Right lobe of liver (tissue), 4 donors: ENCODE measurements around the gene MTCH1.

Experiments
- POLR2A ChIP-seq: fragments of 450-650 bp; IDR thresholded peaks from one replicate; pipeline ENCODE4 v1.6.1; 2017; ENCODE audit warnings: antibody characterized with exemption, mild to moderate bottlenecking
- TF ChIP-seq, protein P1 (sequence below), 4 donors: fragments of 200-600 bp in 3 of 4; fragments of 450-650 bp in 1 of 4; IDR thresholded peaks; one replicate each; pipeline versions ENCODE4 v1.5.1 to v1.8.0; 2016 to 2022; ENCODE audit warnings: antibody characterized with exemption in 4 of 4, mild to moderate bottlenecking in 2 of 4
- donor health status: DM: no; HTN: no; CAD: no.
- donor health status: DM: no; HTN: no; CAD: no.
- donor health status: DM: no; HTN: yes; CAD: no.

DNA sequence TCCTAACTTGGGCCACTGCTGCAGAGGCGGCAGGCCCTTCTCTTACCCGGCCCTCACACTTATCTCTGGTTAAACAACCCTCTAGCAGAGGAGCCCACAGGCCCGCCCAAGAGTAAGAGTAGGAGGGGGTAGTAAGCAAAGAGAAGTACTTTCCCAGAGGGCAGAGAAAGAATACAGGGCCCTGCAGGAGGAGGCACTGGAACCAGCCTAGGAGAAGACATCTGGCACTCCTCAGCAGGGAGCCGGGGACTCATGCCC is 10.1 kb downstream of the MTCH1 start:
- TF ChIP-seq, protein P1, sequence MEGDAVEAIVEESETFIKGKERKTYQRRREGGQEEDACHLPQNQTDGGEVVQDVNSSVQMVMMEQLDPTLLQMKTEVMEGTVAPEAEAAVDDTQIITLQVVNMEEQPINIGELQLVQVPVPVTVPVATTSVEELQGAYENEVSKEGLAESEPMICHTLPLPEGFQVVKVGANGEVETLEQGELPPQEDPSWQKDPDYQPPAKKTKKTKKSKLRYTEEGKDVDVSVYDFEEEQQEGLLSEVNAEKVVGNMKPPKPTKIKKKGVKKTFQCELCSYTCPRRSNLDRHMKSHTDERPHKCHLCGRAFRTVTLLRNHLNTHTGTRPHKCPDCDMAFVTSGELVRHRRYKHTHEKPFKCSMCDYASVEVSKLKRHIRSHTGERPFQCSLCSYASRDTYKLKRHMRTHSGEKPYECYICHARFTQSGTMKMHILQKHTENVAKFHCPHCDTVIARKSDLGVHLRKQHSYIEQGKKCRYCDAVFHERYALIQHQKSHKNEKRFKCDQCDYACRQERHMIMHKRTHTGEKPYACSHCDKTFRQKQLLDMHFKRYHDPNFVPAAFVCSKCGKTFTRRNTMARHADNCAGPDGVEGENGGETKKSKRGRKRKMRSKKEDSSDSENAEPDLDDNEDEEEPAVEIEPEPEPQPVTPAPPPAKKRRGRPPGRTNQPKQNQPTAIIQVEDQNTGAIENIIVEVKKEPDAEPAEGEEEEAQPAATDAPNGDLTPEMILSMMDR (IDR thresholded peaks at IDR 0.05) = no peak
- no peak for TF ChIP-seq POLR2A
